HG03064 (cell line): ENCODE measurements around the gene AEBP1.

Experiments used
- ATAC-seq: cut with Tn5 transposase; IDR thresholded peaks from one replicate; pipeline ENCODE4 v1.9.1; 2021; ENCODE audit warnings: low read depth; ENCODE audit not compliant: unreplicated experiment

AEBP1 gene

DNA sequence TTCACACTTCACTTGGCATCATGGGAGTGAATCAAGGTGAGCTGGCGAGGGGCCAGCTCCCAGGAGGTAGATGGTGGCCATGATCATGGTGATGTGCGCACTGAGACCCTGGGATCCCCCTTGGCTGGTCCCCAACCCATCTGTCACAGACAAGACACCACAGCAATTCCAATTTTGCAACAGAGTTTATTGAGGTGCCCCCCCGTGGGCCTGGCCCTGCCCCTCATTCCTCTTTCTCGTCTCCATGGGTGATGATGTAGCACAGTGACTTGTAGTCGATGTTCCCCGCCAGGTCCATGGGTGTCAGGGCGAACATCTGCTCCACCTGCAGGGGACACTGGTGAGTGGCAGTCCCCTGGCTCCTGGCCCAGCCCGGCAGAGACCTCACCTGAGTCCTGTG lies 34.6 kb downstream of the AEBP1 start:
- ATAC-seq = no peak

DNA sequence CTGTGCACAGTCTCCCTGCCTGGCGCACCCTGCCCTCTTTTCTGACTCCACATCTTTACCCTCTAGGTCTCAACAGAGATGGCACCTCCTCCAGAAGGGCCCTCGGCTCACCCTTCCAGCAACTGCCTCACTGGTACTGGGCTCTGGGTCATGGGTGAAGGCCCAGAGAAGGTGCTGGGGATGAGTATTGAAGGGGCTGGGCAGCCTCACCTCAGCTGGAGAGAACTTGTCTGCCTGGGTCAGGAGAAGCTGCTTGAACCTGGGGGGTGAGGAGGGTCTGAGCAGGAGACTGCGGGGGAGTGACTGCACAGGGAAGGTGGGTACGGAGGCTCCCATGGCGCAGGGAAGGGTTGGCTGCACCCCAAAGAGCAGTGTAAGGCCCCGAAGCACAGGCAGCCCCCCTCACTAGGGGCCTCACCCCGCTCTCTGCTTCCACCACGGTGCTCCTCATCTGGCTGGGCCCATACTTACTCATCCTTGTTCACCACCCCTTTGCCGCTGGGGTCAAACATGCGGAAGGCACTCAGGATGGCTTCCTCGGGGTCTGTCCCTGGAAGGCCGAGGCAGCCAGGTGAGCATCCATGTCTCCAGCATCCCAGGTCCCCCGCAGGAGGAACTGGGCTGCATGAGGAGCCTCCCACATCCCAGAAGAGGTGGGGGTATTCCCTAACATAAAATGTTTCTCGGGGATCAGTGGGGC lies 35.3 kb downstream of the AEBP1 start:
- no peak for ATAC-seq

DNA sequence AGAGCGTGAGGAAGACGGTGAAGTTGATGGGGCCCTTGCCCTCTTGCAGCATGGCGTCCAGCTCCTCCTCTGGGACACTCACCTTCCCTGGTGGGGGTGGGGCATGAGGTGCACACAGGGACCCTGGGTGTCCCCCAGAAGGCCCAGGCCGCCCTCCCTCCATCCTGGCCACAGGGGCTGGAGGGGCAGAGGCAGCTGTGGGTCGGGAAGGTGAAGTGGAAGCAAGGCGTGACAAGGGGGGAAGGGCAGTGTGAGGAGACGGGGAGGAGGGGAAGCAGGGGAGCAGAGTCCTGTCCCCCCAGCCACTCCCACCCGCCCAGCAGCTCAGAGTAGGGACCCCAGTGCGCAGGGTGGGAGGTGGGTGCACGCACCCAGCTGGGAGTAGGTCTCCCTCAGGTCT lies 36.2 kb downstream of the AEBP1 start:
- ATAC-seq = no peak

DNA sequence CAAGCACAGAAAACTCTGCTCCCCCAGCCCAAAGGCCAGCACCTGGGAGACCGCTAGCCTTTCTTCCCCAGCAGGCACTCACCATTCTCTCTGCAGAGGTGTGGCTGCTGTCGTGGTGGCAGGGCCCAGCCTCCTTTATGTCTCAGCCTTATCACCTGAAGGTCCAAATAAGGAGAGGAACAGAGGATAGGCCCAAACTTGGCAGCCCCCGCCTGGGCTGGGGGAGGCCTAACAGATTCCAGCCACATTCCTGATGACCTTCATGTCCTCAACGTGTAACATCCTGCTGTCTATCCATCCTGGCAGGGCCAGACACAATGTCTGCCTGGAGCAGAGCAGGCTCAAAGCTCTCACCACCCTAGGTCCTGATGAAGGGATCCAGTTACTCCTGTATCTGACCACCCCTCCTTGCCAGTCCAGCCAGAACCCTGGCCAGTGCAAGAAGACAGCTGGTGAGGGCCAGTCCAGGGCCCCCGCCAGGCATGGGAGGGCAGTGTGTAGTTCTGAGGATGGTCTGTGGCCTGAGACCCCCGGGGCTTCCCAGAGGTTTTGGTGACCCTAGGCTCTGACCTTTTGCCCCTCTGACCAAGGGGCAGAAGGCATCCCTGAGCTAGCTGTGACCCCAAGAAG lies 37.2 kb downstream of the AEBP1 start, which contains the start of gene MYL7:
MYL7 (minus strand) TSS at position 112 of the 630 bp plus-strand sequence; CDS start at position 85, 27 bp downstream.
- no peak for ATAC-seq

DNA sequence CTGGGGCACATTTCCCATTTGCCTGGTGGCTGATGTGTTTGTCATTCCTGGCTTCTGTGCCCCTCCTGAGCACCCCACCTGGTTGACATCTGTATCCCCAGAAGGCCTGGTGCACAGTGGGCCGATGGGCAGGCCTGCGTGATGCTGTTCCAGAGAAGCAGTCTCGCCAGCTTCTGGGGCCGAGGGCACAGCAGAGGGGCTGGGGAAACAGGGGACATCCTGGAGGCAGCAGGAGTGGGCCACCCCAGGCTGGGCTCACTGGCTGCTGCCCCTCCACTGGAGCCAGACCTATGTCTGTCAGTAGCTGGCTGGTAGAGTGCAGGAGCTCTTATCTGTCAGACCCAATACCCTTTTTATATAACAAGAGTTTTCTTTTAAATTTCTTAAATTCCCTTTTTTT lies 37.9 kb downstream of the AEBP1 start:
- ATAC-seq = no peak

DNA sequence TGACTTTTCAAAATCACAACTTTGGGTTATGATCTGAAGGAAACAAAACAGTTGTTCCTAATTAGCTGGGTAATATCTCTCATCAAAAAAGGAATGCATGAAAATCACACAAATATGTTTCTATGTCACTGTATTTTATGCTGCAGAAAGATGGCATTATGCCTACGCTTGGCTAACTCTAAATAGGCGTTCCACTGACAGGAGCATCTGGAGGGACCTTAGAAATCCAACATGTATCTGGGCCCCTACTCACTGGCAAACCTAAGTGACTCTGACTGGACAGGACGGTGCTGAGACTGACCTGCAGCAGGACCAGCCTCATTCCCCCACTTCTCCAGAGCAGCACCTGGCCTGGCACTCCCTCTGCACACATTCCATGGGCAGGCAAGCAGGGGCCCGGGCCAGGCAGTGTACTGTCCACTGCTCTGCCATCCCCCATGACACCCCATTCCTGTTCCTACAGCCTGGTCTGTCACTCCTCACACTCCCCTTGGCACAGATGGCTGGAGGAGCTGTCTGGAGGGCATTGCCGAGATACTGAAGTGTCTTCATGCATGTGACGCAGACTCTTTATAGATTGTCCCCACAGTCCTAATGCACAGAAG lies 39.6 kb downstream of the AEBP1 start:
- no peak for ATAC-seq

DNA sequence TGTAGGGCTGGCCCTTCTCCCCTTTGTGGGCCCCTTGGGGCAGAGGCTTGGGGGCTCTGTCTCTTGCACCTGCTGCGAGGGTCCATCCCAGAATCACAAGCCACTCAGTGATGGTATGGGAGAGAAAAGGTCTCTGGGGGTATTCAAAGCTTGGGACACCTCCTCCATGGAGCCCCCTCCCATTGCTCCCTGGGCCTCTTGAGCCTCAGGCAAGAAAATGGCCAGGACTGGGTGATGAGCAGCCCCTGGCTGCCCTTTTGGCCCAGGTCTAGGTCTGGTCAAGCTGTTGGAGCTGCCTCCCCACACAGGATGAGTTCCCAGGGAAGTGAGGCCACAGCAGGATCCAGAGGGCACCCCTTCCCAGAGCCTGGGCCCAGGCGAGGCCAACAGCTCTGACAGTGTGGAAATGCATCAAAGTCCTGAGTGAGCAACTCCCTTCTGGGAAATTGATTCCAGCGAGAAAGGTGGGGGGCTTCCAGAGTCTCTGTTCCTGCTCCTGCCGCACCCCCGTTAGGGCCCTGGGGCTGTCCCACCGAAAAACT lies 40.4 kb downstream of the AEBP1 start:
- ATAC-seq = no peak

DNA sequence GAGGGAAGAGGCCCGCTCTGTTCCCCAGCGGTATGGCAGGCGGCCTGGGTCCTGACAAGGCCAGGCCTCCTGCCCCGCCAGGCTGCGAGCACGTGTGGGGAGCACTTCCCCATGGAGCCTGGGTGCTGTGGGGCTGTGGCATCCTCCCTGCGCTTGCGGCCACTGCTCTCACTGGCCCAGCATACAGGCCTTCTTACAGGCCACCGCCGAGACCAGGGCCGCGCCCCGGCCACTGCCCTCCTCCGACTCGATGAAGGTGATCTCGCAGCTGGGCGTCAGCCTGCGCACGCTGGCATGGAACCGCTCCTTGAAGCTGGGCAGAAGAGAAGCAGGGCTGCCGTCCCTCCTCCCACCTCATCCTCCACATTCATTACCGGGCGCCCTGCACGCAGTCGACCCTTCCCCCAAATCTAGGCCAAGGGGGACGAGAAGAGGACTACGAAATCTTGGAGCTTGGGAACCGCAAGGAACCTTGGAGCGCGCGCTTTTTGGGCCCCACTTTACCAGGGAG lies 40.9 kb downstream of the AEBP1 start:
- no peak for ATAC-seq

DNA sequence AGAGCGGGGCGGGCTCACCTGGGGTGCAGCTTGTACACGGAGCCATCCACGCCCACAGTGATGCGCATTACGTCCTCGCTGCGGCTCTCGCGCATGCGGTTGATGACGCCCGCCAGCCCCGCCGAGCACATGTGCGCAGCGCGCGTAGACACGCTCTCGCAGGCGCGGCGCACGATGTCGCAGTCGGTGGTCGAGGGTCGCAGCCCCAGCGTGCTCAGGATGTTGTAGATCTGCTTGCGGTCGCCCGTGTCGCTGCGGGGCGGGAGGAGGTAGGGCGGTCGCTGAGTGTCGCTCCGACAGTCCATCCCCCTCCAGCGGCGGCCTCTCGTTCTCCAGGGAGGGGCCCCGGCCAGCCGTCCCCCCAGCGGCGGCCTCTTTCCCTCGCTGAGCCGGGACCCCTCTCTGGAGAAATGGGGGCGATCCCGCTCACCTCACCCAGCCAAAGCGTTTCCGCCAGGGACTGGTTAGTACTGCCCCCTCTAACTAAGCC lies 41.4 kb downstream of the AEBP1 start:
- ATAC-seq = no peak

DNA sequence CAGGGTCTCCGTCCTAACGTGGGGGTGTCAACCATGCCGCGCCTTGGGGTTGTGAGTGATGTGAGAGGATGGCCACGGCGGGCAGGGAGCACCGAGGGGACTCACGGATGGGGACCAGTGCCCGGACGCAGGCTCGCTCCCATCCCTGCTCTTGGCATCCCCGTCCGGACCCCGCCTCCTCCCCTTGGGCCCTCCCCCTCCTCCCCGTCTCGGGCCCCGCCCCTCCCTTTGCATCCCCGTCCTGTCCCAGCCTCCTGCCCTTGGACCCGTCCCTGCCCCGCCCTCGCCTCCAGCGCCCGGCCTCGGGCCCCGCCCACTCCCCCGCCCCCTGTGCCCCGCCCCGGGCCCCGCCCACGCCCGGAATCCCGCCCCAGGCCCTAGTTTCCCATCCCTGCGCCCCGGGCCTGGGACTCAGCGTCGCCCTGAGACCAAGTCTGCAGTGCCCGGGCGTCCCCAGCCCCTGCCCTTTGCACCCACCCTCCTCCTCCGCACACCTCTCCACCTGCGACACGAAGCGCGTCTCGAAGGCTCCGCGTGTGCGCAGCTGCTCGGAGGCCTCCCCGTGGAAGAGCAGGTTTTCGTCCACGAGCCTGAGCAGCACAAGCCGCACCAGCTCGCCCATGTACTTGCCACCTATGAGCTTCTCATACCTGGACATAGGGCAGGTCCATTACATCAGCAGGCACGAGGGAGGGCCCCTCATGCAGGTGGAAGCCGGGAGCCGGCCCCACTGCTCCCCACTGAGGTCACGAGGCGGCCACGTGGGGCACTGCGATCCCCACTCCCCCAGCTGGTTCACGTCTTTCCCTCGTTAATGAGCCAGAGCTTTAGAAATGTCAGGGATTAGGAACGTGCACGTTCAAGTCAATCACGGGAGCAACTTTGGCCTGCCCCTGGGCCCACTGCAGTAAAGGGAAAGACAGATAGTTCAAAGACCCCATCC lies 42.1 kb downstream of the AEBP1 start:
- ATAC-seq = no peak

DNA sequence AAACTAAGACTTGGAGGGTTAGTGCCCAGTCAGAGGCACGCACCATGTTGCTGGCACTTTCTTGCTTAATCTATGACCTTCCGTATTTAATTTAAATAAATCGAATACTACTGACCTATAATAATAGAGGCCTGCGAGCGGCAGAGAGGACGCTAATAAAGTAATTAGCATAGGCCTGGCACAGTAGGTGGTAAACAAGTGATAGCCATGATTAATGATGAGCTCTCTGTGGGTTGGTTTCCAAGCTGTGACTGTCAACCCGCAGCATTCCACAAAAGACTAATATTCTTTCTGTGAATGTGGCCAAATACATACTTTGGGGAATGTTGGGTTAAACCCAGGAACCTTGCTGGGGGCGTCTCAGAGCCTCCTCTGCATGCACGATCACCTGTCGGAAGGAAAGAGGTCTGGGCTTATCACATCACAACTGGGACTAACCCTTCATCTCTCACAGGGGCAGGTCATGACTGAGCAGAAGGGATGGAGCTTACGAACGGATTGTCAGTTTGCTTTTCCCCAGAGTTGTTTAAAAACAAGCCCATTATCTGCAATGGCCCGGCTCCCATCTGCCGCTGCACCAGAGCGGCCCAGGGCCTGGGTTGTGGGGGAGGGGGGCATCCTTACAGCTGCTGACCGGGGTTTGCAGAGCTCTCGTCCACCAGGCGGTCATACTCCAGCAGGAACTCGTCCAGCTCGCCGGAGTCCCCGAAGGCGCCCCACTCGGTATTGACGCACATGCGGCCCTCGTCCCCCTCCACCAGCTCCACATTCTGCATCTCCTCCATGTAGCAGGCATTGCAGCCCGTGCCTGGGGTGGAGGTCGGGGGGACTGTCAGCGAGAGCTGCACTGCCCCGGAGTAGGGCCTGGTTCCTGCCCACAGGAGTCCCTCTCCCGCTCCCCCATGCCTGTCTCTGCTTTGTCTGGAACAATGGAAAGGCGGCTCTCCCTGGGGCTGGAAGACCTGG lies 43.2 kb downstream of the AEBP1 start:
- ATAC-seq = no peak

DNA sequence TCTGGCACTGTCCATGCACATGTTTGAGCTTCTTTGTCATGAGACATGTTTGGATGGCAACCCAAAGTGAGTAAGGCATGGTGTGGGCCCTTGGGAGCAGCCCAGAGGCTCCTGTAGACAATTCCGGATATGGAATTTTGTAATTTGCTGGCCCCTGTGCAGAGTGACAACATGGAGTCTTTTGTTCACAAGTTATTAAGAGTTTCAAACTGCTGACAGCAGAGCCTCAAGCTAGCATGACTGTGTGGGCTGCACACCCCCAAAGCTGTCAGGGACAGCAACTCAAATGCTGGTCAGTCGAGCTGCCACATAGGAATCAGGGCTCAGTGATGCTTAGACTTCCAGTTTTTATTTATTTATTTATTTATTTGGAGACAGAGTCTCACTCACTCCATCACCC lies 44.0 kb downstream of the AEBP1 start:
- no peak for ATAC-seq

DNA sequence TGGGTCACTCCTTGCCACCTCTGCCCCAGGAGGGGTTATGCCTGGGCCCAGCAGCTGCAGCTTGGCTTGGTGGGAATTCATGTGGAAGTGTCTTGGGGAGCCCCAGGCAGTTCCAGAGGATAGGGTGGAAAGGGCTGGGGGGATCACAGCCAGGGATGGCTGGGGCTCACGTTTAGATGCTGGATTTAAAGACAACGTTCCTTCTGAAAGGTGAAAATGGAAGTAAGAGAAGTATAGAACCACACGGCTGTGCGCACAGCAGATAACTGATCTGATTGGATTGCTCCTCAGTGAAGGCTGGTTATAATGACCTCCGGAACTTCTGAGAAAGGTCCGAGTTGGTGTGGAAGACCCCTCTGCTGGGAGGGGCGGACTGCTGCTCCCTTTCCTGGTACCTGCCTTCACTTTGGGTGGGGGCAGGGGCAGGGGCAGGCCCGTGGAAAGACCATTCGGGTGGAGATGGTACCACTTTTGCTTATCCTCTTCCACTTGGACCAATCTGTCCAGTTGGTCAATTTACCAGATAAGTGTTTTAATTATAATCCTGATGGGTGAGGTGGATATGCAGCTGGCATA lies 44.9 kb downstream of the AEBP1 start:
- no peak for ATAC-seq

DNA sequence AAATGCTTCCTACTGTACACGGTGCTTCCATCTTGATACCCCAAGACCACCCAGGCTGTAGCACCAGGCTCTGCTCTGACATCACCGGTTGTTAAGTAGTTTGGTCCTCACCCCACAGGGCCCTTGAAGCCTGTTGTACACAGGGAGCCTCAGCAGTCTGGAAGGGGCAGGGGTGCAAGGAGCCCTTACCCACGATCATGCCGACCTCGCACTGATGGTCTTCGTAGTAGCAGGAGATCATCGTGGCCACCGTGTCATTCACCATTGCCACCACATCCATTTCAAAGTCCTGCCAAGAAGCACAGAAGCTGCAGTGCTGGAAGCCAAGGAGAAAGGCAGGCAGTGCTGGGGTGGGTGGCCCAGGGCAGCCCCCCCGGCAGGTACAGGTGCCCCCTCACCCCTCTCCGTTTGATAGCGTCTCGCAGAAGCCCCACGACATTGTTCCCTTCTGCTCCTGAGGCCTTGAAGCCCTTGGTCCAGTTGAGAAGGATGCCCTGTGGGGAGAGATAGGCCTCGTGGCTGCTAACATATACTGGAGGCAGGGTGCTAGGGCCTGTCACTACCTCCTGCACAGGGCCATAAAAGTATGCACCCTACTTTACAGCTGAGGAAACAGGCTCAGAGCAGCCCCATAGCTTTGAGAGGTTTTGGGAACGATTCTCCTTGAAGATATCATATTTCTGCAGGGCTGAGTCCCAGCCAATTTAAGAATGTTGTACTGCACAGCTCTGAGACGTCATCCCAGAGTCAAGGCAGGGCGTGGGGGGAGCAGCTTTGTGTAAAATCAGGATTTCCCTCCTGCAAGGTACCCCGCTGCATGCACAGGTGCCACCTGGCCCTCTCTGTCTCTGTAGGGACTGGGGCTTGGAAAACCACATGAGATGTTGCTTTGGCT lies 45.7 kb downstream of the AEBP1 start:
- no peak for ATAC-seq

DNA sequence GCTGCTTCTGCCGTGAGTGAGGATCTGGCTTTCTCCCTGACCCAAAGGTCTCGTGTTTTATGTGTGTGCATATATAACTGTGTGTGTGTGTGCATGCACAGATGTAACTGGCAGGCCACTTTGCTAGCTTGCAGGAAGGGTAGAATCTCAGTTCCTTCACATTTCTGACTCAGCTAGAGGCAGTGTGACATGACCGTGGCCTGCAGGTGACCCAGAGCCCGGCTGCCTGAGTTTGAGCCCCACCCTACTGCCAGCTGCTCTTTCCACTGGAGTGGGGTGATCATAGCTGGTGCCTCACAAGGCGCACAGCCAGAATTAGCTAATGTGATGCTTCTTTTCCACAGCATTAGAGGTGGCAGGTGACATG lies 46.3 kb downstream of the AEBP1 start:
- no peak for ATAC-seq

DNA sequence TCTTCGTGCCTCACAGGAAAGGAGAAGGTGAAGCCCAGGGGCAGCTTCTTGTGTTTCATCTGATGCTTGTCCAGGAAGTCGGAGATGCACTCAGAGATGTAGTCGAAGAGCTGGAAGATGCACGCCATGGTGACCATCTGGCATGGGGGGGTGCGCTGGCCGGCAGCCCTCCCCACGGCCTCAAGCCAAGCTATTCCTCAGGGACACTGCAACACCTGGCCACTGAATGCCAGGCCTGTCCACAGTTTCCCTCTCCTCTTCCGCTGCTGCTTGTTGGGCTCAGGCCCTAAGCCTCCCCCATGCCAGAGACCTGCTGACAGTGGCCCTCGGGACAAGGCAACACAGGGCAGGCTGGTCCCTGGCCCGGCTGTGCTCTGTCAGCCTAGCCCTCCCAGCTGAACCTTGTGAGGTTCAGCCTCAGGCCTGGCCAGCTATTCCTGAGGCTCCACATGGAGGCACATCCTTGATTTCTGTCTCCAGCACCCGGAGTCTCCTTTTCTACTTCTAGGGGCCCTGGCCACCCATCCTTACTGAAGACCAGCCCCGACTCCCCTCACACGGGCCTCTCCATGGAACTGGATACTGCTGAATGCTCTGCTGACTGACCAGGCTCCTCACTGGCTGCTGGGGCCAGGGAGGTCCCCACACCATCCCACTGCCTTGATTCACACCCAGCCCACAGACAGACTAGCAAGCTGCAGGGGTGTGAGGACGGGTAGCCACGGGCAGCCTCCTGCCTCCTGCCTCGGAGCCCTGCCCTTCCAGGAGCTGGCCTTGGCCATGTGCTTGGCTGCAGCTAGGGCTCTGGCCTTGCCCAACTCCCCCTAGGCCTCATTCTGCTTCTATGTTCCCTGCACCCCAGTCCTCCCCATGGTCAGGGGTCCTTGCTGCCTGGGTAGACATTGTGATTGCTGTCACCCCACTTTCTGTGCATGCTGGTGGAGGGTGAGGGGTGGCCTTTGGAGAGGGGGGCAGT lies 47.1 kb downstream of the AEBP1 start:
- ATAC-seq = no peak

DNA sequence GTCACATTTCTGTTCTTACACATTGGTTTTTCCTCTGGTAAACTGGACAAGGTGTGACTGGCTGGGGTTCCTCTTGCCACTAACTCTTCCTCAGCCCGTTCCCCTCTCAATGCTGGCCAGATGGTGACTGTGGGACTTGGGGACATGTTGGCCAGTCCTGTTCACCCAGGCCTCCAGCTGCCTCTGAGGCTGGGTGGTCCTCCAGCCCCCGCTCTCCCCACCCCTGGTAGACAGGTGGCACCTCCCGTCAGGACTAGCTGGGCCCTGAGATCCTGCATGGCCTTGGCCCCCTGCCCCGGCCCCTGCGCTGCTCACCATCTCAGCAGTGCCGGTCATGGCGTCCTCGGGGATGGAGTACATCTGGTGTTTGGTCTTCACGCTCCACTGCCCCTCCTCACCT lies 47.8 kb downstream of the AEBP1 start:
- no peak for ATAC-seq
